ENCODE measurements around the gene NOP9.

DNA sequence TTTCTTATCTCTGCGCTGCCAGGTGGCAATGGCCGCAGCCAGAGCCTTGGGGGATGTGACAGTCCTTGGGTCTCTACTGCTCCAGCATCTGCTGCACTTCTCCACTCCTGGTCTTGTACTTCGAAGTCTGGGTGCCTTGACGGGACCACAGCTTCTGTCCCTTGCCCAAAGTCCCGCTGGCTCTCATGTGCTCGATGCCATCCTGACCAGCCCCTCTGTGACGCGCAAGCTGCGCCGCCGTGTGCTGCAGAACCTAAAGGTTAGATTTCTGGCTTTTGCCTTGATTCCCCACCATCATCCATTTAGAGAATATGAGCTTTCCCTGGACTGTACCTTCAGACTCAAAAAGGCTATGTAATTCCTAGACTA lies 4.4 kb downstream of the NOP9 start:
- TF ChIP-seq, protein P1, sequence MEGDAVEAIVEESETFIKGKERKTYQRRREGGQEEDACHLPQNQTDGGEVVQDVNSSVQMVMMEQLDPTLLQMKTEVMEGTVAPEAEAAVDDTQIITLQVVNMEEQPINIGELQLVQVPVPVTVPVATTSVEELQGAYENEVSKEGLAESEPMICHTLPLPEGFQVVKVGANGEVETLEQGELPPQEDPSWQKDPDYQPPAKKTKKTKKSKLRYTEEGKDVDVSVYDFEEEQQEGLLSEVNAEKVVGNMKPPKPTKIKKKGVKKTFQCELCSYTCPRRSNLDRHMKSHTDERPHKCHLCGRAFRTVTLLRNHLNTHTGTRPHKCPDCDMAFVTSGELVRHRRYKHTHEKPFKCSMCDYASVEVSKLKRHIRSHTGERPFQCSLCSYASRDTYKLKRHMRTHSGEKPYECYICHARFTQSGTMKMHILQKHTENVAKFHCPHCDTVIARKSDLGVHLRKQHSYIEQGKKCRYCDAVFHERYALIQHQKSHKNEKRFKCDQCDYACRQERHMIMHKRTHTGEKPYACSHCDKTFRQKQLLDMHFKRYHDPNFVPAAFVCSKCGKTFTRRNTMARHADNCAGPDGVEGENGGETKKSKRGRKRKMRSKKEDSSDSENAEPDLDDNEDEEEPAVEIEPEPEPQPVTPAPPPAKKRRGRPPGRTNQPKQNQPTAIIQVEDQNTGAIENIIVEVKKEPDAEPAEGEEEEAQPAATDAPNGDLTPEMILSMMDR (conservative IDR thresholded peaks at IDR 0.05; ENCODE audit: low read depth, low read length) = no peak
- no peak for TF ChIP-seq EZH2 (IDR thresholded peaks at IDR 0.05; ENCODE audit: borderline replicate concordance, low read depth, low read length, poor library complexity, severe bottlenecking)
